H1 (cell line): ENCODE data around the gene S100A11. TPM values are rescaled to one million over a fixed set of nuclear protein-coding genes. Genes with fewer than 3 reads are reported as not detected.

Experiments
- CTCF ChIA-PET: fragments of 300-600 bp; sonication (Branson Sonifier 250); formaldehyde crosslinking; loops from one replicate; lab custom pipeline; 2021; ENCODE audit not compliant: partially characterized antibody; lab: Charles Lee
- POLR2A ChIA-PET: fragments of 300-600 bp; sonication (Branson Sonifier 250); formaldehyde crosslinking; loops from one replicate; lab custom pipeline; 2021; ENCODE audit warnings: inconsistent platforms; ENCODE audit not compliant: partially characterized antibody; lab: Charles Lee
- DNase-seq, 2 experiments: peaks; one replicate each; pipeline versions ENCODE4 v3.0.0 to v3.0.0-alpha.2; 2010 to 2022; ENCODE audit warnings: low spot score in 2 of 2, low read depth in 1 of 2, mixed read lengths in 1 of 2
- FAIRE-seq: peaks from 2 replicates; lab custom pipeline; 2011; peaks lifted over from hg19 to GRCh38; lab: Jason Lieb, UNC
- H2AFZ ChIP-seq: 2 replicates; pipeline ENCODE4 v1.8.1; 2012; ENCODE audit warnings: low read length, inconsistent platforms
- H2AK5ac ChIP-seq: 2 replicates; pipeline ENCODE4 v1.6.1; 2013; ENCODE audit warnings: low read depth, low read length
- H2BK120ac ChIP-seq: replicated peaks from 2 replicates; pipeline ENCODE3; 2013; ENCODE audit warnings: low read depth, low read length, inconsistent platforms
- H2BK12ac ChIP-seq: 2 replicates; pipeline ENCODE4 v1.6.1; 2013; ENCODE audit warnings: low read depth, low read length
- H2BK15ac ChIP-seq: 2 replicates; pipeline ENCODE4 v1.6.1; 2013; ENCODE audit warnings: low read length
- H2BK20ac ChIP-seq: 2 replicates; pipeline ENCODE4 v1.6.1; 2013; ENCODE audit warnings: low read length
- H2BK5ac ChIP-seq: 2 replicates; pipeline ENCODE4 v1.6.1; 2013; ENCODE audit warnings: low read depth, low read length
- H3K14ac ChIP-seq: 2 replicates; pipeline ENCODE4 v1.6.1; 2013; ENCODE audit warnings: inconsistent platforms; ENCODE audit not compliant: insufficient read length
- H3K18ac ChIP-seq: 2 replicates; pipeline ENCODE4 v1.6.1; 2013; ENCODE audit warnings: low read length; ENCODE audit errors: extremely low read depth
- H3K23ac ChIP-seq: 2 replicates; pipeline ENCODE4 v1.6.1; 2013; ENCODE audit warnings: inconsistent platforms; ENCODE audit not compliant: insufficient read length
- H3K23me2 ChIP-seq: 2 replicates; pipeline ENCODE4 v1.6.1; 2013; ENCODE audit warnings: low read depth, low read length
- H3K27ac ChIP-seq: 2 replicates; pipeline ENCODE4 v1.6.1; 2011; ENCODE audit warnings: low read depth, low read length, inconsistent platforms
- H3K27me3 ChIP-seq, 4 experiments: replicated peaks in 1 of 4; 1 replicate in 1 of 4; 2 replicates in 3 of 4; pipeline versions ENCODE4 v1.6.1 to v1.8.1; 2011 to 2013; ENCODE audit warnings: low read length in 3 of 4, mild to moderate bottlenecking in 3 of 4, inconsistent platforms in 2 of 4, mixed read lengths in 2 of 4, moderate library complexity in 1 of 4; ENCODE audit not compliant: control insufficient read depth in 3 of 4, insufficient read depth in 3 of 4; ENCODE audit errors: extremely low read depth in 1 of 4
- H3K36me3 ChIP-seq, 4 experiments: 2 replicates each; pipeline versions ENCODE4 v1.6.1 to v1.8.1; 2011 to 2013; ENCODE audit warnings: mild to moderate bottlenecking in 4 of 4, low read length in 3 of 4, moderate library complexity in 2 of 4, control low read depth in 1 of 4, inconsistent platforms in 1 of 4; ENCODE audit not compliant: insufficient read depth in 4 of 4, control insufficient read depth in 2 of 4
- H3K4ac ChIP-seq: replicated peaks from 2 replicates; pipeline ENCODE3; 2013; ENCODE audit warnings: low read length, low read depth, mixed read lengths, inconsistent platforms; ENCODE audit not compliant: insufficient read length
- H3K4me1 ChIP-seq, 4 experiments: replicated peaks in 1 of 4; 1 replicate in 1 of 4; 2 replicates in 3 of 4; pipeline versions ENCODE4 v1.6.1 to v1.8.1; 2011 to 2013; ENCODE audit warnings: low read length in 3 of 4, inconsistent platforms in 2 of 4, mixed read lengths in 1 of 4; ENCODE audit not compliant: insufficient read depth in 4 of 4, control insufficient read depth in 3 of 4
- H3K4me2 ChIP-seq, 2 experiments: 2 replicates each; pipeline versions ENCODE4 v1.6.1 to v1.8.1; 2011 to 2013; ENCODE audit warnings: low read depth in 2 of 2, low read length in 2 of 2, control low read depth in 1 of 2, inconsistent platforms in 1 of 2, mild to moderate bottlenecking in 1 of 2; ENCODE audit not compliant: insufficient read depth in 1 of 2
- H3K4me3 ChIP-seq, 4 experiments: fragments of 200-600, 300-600 bp in 1 of 4; sonication (generic), shearing (Covaris generic), sonication (Bioruptor Twin) in 1 of 4; 2 replicates each; pipeline versions ENCODE4 v1.5.1 to v1.8.1; 2011 to 2016; ENCODE audit warnings: low read length in 4 of 4, low read depth in 3 of 4, control low read depth in 2 of 4, inconsistent platforms in 2 of 4, mild to moderate bottlenecking in 2 of 4, mixed read lengths in 1 of 4, moderate library complexity in 1 of 4; ENCODE audit not compliant: insufficient read depth in 2 of 4; ENCODE audit errors: extremely low read depth in 1 of 4
- H3K56ac ChIP-seq: replicated peaks from 2 replicates; pipeline ENCODE3; 2013; ENCODE audit warnings: low read depth, mild to moderate bottlenecking, mixed read lengths, low read length, inconsistent platforms; ENCODE audit not compliant: insufficient read length
- H3K79me1 ChIP-seq: 2 replicates; pipeline ENCODE4 v1.6.1; 2013; ENCODE audit warnings: low read depth, low read length, control low read depth
- H3K79me2 ChIP-seq, 2 experiments: 2 replicates each; pipeline versions ENCODE4 v1.6.1 to v1.8.1; 2012 to 2013; ENCODE audit warnings: low read length in 2 of 2, mild to moderate bottlenecking in 2 of 2, inconsistent platforms in 1 of 2; ENCODE audit not compliant: insufficient read depth in 2 of 2, control insufficient read depth in 1 of 2
- H3K9ac ChIP-seq, 4 experiments: replicated peaks in 1 of 4; 1 replicate in 1 of 4; 2 replicates in 3 of 4; pipeline versions ENCODE4 v1.6.1 to v1.8.1; 2011 to 2013; ENCODE audit warnings: low read depth in 3 of 4, low read length in 3 of 4, control low read depth in 2 of 4, mild to moderate bottlenecking in 2 of 4, moderate library complexity in 2 of 4, inconsistent platforms in 1 of 4; ENCODE audit errors: extremely low read depth in 1 of 4
- H3K9me3 ChIP-seq, 2 experiments: 2 replicates each; pipeline versions ENCODE4 v1.6.1 to v1.8.1; 2012 to 2013; ENCODE audit warnings: mild to moderate bottlenecking in 2 of 2, moderate library complexity in 2 of 2, control low read depth in 1 of 2, inconsistent platforms in 1 of 2, low read depth in 1 of 2, low read length in 1 of 2, mixed read lengths in 1 of 2; ENCODE audit not compliant: insufficient read depth in 2 of 2
- H4K20me1 ChIP-seq, 2 experiments: replicated peaks in 1 of 2; 2 replicates each; pipeline versions ENCODE3 to v1.8.1; 2011 to 2013; ENCODE audit warnings: inconsistent platforms in 2 of 2, low read length in 2 of 2, mild to moderate bottlenecking in 1 of 2; ENCODE audit not compliant: insufficient read depth in 2 of 2, control insufficient read depth in 1 of 2
- H4K5ac ChIP-seq: 2 replicates; pipeline ENCODE4 v1.6.1; 2013; ENCODE audit warnings: low read length, low read depth, mixed read lengths, inconsistent platforms; ENCODE audit not compliant: insufficient read length
- H4K8ac ChIP-seq: 2 replicates; pipeline ENCODE4 v1.8.0; 2013; ENCODE audit warnings: mild to moderate bottlenecking, moderate library complexity, low read length, inconsistent platforms; ENCODE audit not compliant: insufficient read depth; ENCODE audit errors: extremely low read depth
- H4K91ac ChIP-seq: replicated peaks from 2 replicates; pipeline ENCODE3; 2013; ENCODE audit warnings: low read length, mixed read lengths, inconsistent platforms; ENCODE audit not compliant: insufficient read length
- CREB1 ChIP-seq: IDR thresholded peaks from 2 replicates; pipeline ENCODE4 v1.6.1; 2012; ENCODE audit warnings: inconsistent platforms
- POU5F1 ChIP-seq: IDR thresholded peaks from 2 replicates; pipeline ENCODE4 v1.6.1; 2011; ENCODE audit warnings: low read depth, mild to moderate bottlenecking, low read length, moderate library complexity
- SIRT6 ChIP-seq: IDR thresholded peaks from one replicate; pipeline ENCODE4 v1.7.1; 2012; ENCODE audit warnings: low read length, inconsistent platforms
- SP1 ChIP-seq: IDR thresholded peaks from 2 replicates; pipeline ENCODE4 v1.6.1; 2011; ENCODE audit warnings: low read depth, low read length
- TAF1 ChIP-seq: IDR thresholded peaks from 2 replicates; pipeline ENCODE4 v1.6.1; 2011; ENCODE audit warnings: mild to moderate bottlenecking, low read depth, low read length
- WGBS, 2 experiments: shearing (Covaris generic) in 1 of 2; methylation state at CpG; one replicate each; pipeline versions ENCODE4 v1.1.6 to v1.1.7; 2013 to 2015; ENCODE audit warnings: low lambda C conversion rate in 2 of 2, mixed read lengths in 2 of 2, inconsistent platforms in 1 of 2, low coverage in 1 of 2, missing lambda C conversion rate in 1 of 2; ENCODE audit not compliant: insufficient replicate concordance in 2 of 2, insufficient coverage in 1 of 2, insufficient read length in 1 of 2; ENCODE audit errors: extremely low coverage in 1 of 2, missing lambda C conversion rate in 1 of 2; 5-methylcytosine and 5-hydroxymethylcytosine counted together
- polyA plus RNA-seq, 7 experiments: library from polyadenylated mRNA; depleted of rRNA in 3 of 7; stranded (reverse) in 5 of 7; unstranded in 2 of 7; fragments of >200 nt in 5 of 7; fragments of 200-250 nt in 2 of 7; gene quantifications; 1 replicate in 5 of 7; 2 replicates in 1 of 7; 4 replicates in 1 of 7; pipeline versions ENCODE4 v1.2.1 to v1.2.3, GENCODE V29; 2011 to 2013; ENCODE audit warnings: missing spikeins in 2 of 7, mixed read lengths in 2 of 7
- total RNA-seq: library from RNA; stranded (reverse); fragmentation: NEBNext Ultra II Directional; extraction: Animal tissue kit (Norgen Biotek cat#: 25700); gene quantifications from 2 replicates; pipeline ENCODE4 v1.2.1, GENCODE V29; 2021

The S100A11 gene
- total and polyA plus RNA-seq, 2 of the 8 experiments (the other 6 are each of a cell fraction or from before 2014, with no cell fraction given), result 120 to 343 TPM

DNA sequence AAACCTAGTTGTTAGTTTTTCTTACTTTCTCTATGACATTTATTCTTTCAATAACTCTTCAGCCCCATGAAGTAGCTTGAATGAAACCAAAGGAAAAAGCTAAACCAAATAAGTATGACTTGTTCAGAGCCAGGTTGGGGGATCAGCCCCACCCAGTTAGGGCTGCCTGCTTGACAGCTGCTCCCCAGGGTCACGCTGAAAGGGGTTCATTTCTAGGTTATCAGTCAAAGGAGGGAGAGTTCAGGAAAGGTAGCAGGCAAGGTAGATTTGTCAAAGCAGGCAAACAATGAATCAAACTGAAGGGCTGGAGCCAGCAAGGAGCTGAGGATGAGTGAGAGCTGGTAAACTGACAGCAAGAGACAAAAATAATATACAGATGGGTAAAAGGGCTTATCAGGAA, 3.1 kb upstream of the S100A11 start:
- Histone ChIP-seq H3K4me3 (no peak overlapping the region), H2BK15ac (no peak overlapping the region), H2BK5ac (no peak overlapping the region), H4K20me1 (no peaks in the 10 kb centered on the region), H3K23ac (no peak overlapping the region), H2AFZ (no peak overlapping the region), H3K9me3 (no peaks in the 10 kb centered on the region), H3K79me1 (no peaks in the 10 kb centered on the region), H4K8ac (no peak overlapping the region), H3K23me2 (peaks cover 6% of the 10 kb centered on the region; the same call in 1 of the 2 replicates), H3K4me1 (peaks cover 3 to 11% (median 8%) of the 10 kb centered on the region in 4 experiments), H3K27me3 (peaks cover 0 to 6% (median 0%) of the 10 kb centered on the region in 4 experiments; a peak in 4 of 7 replicates), H2AK5ac (no peak overlapping the region), H3K18ac (no peak overlapping the region), H3K4ac (no peak overlapping the region), H4K91ac (no peak overlapping the region), H3K36me3 (no peaks in the 10 kb centered on the region), H2BK120ac (no peak overlapping the region), H3K56ac (no peak overlapping the region), H3K9ac (no peak overlapping the region), H3K14ac (no peak overlapping the region), H2BK12ac (no peak overlapping the region), H4K5ac (no peak overlapping the region), H3K4me2 (no peak overlapping the region), H2BK20ac (no peak overlapping the region), H3K79me2 (no peaks in the 10 kb centered on the region), H3K27ac (no peak overlapping the region)
- FAIRE-seq (no peak), DNase-seq (no peak)
- POLR2A ChIA-PET, result no interaction called here
- CTCF ChIA-PET, result interaction anchor here (0.7 to 3.7 kb wide), 7 partner anchors 8 to 72 kb away, joined by 3 to 13 read pairs (median 5); no protein-coding TSS in a partner anchor
- TF ChIP-seq SP1 (no peak), CREB1 (no peak), POU5F1 (no peak), TAF1 (no peak), SIRT6 (no peak)
- WGBS, 2 experiments, result 82% methylated on average over 1 of the region's 1 CpG; no CpG with 5 or more reads in 1 of the 2 experiments
